Neural crest cell (in vitro differentiated cells): ENCODE results near the gene ITSN1. TPM values are rescaled to one million over a fixed set of nuclear protein-coding genes. Genes with fewer than 3 reads are reported as not detected.

ENCODE experiments used
- DNase-seq: peaks from one replicate; pipeline ENCODE4 v3.0.0; 2021; ENCODE audit warnings: low read depth, mixed read lengths, low spot score
- H3K27ac Mint-ChIP-seq: one replicate; pipeline ENCODE4 v1.8.0; 2021; ENCODE audit warnings: mild to moderate bottlenecking, mixed read lengths; ENCODE audit not compliant: unreplicated experiment
- H3K27me3 Mint-ChIP-seq: 2 replicates; pipeline ENCODE4 v1.8.0; 2021; ENCODE audit warnings: low read depth, mild to moderate bottlenecking, mixed read lengths
- H3K36me3 Mint-ChIP-seq: 2 replicates; pipeline ENCODE4 v1.8.0; 2021; ENCODE audit warnings: low read depth, mild to moderate bottlenecking, mixed read lengths
- H3K4me1 Mint-ChIP-seq: 2 replicates; pipeline ENCODE4 v1.8.0; 2021; ENCODE audit warnings: mixed read lengths
- H3K4me3 Mint-ChIP-seq: one replicate; pipeline ENCODE4 v1.8.0; 2021; ENCODE audit warnings: mild to moderate bottlenecking, mixed read lengths
- H3K9me3 Mint-ChIP-seq: 2 replicates; pipeline ENCODE4 v1.8.0; 2021; ENCODE audit warnings: mixed read lengths
- CTCF ChIP-seq: fragments of 200-600 bp; sonication (generic); conservative IDR thresholded peaks from 2 replicates; pipeline ENCODE4 v1.5.0; 2021; ENCODE audit warnings: antibody characterized with exemption, mild to moderate bottlenecking
- total RNA-seq: library from RNA; stranded (reverse); gene quantifications from 2 replicates; pipeline ENCODE4 v1.2.1, GENCODE V29; 2021

Gene ITSN1
- total RNA-seq, 1 donor from 2014 or later = 62.7 TPM

- H3K27ac Mint-ChIP-seq = no peak overlapping the region
- no peak for DNase-seq
These were observed 298.6 kb downstream of the ITSN1 start for GRCh38 chr21:33940881-33941245.

GRCh38 chr21:33942426-33942825, 300.1 kb downstream of the ITSN1 start:
- DNase-seq = no peak
- peaks cover 3% of the 10 kb centered on the region for H3K9me3 Mint-ChIP-seq
- peaks cover 24% of the 10 kb centered on the region for H3K36me3 Mint-ChIP-seq
- H3K27me3 Mint-ChIP-seq = no peaks in the 10 kb centered on the region
- no peak overlapping the region for H3K4me3 Mint-ChIP-seq
- H3K4me1 Mint-ChIP-seq = peaks cover 30% of the 10 kb centered on the region
- H3K27ac Mint-ChIP-seq = no peak overlapping the region
- TF ChIP-seq CTCF = no peak

More at GRCh38 chr21:33940881-33941245, 298.6 kb downstream of the ITSN1 start:
- no peak overlapping the region for H3K4me3 Mint-ChIP-seq
- H3K9me3 Mint-ChIP-seq = peaks cover 3% of the 10 kb centered on the region
- no peaks in the 10 kb centered on the region for H3K27me3 Mint-ChIP-seq
- TF ChIP-seq CTCF = no peak
- H3K4me1 Mint-ChIP-seq = peaks cover 15% of the 10 kb centered on the region
- peaks cover 24% of the 10 kb centered on the region for H3K36me3 Mint-ChIP-seq

- Mint-ChIP-seq H3K4me1 (peaks cover 39% of the 10 kb centered on the region), H3K4me3 (no peak overlapping the region), H3K27me3 (no peaks in the 10 kb centered on the region), H3K27ac (no peak overlapping the region), H3K9me3 (peaks cover 3% of the 10 kb centered on the region), H3K36me3 (peaks cover 24% of the 10 kb centered on the region)
- TF ChIP-seq CTCF = no peak
- DNase-seq = no peak
These were observed 301.0 kb downstream of the ITSN1 start for GRCh38 chr21:33943293-33943692.

GRCh38 chr21:33944185-33944763, 302.0 kb downstream of the ITSN1 start:
- no peak for DNase-seq
- no peak for TF ChIP-seq CTCF
- no peaks in the 10 kb centered on the region for H3K27me3 Mint-ChIP-seq
- peaks cover 47% of the 10 kb centered on the region for H3K4me1 Mint-ChIP-seq
- peaks cover 24% of the 10 kb centered on the region for H3K36me3 Mint-ChIP-seq
- H3K4me3 Mint-ChIP-seq = no peak overlapping the region
- H3K27ac Mint-ChIP-seq = no peak overlapping the region
- H3K9me3 Mint-ChIP-seq = peaks cover 3% of the 10 kb centered on the region

- H3K4me1 Mint-ChIP-seq = peaks cover 42% of the 10 kb centered on the region
- H3K36me3 Mint-ChIP-seq = peaks cover 21% of the 10 kb centered on the region
- H3K27ac Mint-ChIP-seq = no peak overlapping the region
- TF ChIP-seq CTCF = no peak
- no peak overlapping the region for H3K4me3 Mint-ChIP-seq
- DNase-seq = no peak
- peaks cover 3% of the 10 kb centered on the region for H3K9me3 Mint-ChIP-seq
- H3K27me3 Mint-ChIP-seq = no peaks in the 10 kb centered on the region
These were observed 303.5 kb downstream of the ITSN1 start for GRCh38 chr21:33945652-33946270.
